Measurements from ENCODE around the gene COMMD1.

DNA sequence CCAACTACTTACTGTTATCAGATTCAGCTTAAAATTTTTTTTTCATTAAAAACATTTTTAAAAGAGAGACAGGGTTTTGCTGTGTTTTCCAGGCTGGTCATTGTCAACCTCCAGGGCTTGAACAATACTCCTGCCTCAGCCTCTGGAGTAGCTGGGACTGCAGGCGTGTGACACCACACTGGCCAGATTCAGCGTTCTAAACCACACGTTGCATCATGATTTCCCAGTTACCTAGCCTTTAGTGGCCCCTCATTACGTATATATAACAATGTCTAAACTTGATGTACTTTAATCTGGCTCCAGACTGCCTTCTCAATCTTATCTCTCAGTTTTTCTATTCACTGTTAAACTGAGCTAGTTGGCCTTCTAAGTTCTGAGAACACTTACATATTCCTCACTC lies 89.6 kb downstream of the COMMD1 start:
- TF ChIP-seq, protein P1, sequence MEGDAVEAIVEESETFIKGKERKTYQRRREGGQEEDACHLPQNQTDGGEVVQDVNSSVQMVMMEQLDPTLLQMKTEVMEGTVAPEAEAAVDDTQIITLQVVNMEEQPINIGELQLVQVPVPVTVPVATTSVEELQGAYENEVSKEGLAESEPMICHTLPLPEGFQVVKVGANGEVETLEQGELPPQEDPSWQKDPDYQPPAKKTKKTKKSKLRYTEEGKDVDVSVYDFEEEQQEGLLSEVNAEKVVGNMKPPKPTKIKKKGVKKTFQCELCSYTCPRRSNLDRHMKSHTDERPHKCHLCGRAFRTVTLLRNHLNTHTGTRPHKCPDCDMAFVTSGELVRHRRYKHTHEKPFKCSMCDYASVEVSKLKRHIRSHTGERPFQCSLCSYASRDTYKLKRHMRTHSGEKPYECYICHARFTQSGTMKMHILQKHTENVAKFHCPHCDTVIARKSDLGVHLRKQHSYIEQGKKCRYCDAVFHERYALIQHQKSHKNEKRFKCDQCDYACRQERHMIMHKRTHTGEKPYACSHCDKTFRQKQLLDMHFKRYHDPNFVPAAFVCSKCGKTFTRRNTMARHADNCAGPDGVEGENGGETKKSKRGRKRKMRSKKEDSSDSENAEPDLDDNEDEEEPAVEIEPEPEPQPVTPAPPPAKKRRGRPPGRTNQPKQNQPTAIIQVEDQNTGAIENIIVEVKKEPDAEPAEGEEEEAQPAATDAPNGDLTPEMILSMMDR (IDR thresholded peaks at IDR 0.05) = no peak
- TF ChIP-seq RAD21 (conservative IDR thresholded peaks at IDR 0.05 in 1 of 2, IDR thresholded peaks at IDR 0.05 in 1 of 2) (no peak), POLR2A (IDR thresholded peaks at IDR 0.05; ENCODE audit: low read length) (no peak), ESRRA (IDR thresholded peaks at IDR 0.05; ENCODE audit: borderline replicate concordance, low read length) (no peak), CEBPB (IDR thresholded peaks at IDR 0.05) (no peak), NFE2L2 (conservative IDR thresholded peaks at IDR 0.05; ENCODE audit: low read length) (no peak), POLR2AphosphoS2 (conservative IDR thresholded peaks at IDR 0.05; ENCODE audit: low read length) (no peak), SMC3 (IDR thresholded peaks at IDR 0.05) (no peak), CHD4 (IDR thresholded peaks at IDR 0.05; ENCODE audit: borderline replicate concordance) (no peak), ZFP36 (IDR thresholded peaks at IDR 0.05; ENCODE audit: borderline replicate concordance, partially characterized antibody) (no peak)
- TF ChIP-seq, protein P2, sequence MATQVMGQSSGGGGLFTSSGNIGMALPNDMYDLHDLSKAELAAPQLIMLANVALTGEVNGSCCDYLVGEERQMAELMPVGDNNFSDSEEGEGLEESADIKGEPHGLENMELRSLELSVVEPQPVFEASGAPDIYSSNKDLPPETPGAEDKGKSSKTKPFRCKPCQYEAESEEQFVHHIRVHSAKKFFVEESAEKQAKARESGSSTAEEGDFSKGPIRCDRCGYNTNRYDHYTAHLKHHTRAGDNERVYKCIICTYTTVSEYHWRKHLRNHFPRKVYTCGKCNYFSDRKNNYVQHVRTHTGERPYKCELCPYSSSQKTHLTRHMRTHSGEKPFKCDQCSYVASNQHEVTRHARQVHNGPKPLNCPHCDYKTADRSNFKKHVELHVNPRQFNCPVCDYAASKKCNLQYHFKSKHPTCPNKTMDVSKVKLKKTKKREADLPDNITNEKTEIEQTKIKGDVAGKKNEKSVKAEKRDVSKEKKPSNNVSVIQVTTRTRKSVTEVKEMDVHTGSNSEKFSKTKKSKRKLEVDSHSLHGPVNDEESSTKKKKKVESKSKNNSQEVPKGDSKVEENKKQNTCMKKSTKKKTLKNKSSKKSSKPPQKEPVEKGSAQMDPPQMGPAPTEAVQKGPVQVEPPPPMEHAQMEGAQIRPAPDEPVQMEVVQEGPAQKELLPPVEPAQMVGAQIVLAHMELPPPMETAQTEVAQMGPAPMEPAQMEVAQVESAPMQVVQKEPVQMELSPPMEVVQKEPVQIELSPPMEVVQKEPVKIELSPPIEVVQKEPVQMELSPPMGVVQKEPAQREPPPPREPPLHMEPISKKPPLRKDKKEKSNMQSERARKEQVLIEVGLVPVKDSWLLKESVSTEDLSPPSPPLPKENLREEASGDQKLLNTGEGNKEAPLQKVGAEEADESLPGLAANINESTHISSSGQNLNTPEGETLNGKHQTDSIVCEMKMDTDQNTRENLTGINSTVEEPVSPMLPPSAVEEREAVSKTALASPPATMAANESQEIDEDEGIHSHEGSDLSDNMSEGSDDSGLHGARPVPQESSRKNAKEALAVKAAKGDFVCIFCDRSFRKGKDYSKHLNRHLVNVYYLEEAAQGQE (IDR thresholded peaks at IDR 0.05) = no peak
